CD4-positive, alpha-beta memory T cell (primary cell): ENCODE results near the gene JMJD8. TPM values are rescaled to one million over a fixed set of nuclear protein-coding genes. Genes with fewer than 3 reads are reported as not detected.
A peak's percentile ranks its signal among the peaks of the same experiment; 100 is the strongest.

Experiments
- CTCF ChIA-PET: fragments of 350-600 bp; sonication (Branson Sonifier 250); formaldehyde crosslinking; loops from one replicate; lab custom pipeline; 2021; ENCODE audit warnings: inconsistent platforms; ENCODE audit not compliant: partially characterized antibody; lab: Charles Lee
- POLR2A ChIA-PET: fragments of 350-600 bp; sonication (Branson Sonifier 250); formaldehyde crosslinking; loops from one replicate; lab custom pipeline; 2021; ENCODE audit not compliant: partially characterized antibody; lab: Charles Lee
- DNase-seq, 5 donors: peaks; one replicate each; pipeline versions ENCODE4 v3.0.0 to v3.0.0-alpha.2; 2020 to 2022; ENCODE audit warnings: mixed read lengths in 1 of 5
- H3K27ac ChIP-seq: one replicate; pipeline ENCODE4 v1.7.0; 2013; ENCODE audit warnings: low read depth, low read length
- H3K27me3 ChIP-seq: 2 replicates; pipeline ENCODE4 v1.7.0; 2013; ENCODE audit warnings: mild to moderate bottlenecking, low read length, moderate library complexity; ENCODE audit not compliant: insufficient read depth
- H3K36me3 ChIP-seq: 2 replicates; pipeline ENCODE4 v1.7.0; 2013; ENCODE audit warnings: mild to moderate bottlenecking, low read length, moderate library complexity; ENCODE audit not compliant: insufficient read depth
- H3K4me1 ChIP-seq: 2 replicates; pipeline ENCODE4 v1.7.0; 2013; ENCODE audit warnings: mild to moderate bottlenecking, low read length, moderate library complexity; ENCODE audit not compliant: insufficient read depth
- H3K4me3 ChIP-seq, 2 donors: one replicate each; pipeline ENCODE4 v1.7.0; 2013; ENCODE audit warnings: low read length in 2 of 2, mild to moderate bottlenecking in 1 of 2
- H3K9me3 ChIP-seq, 2 donors: one replicate each; pipeline ENCODE4 v1.7.0; 2013; ENCODE audit warnings: low read length in 2 of 2, control low read depth in 1 of 2; ENCODE audit not compliant: control insufficient read depth in 1 of 2
- H3K27ac Mint-ChIP-seq, 7 donors: one replicate each; pipeline ENCODE4 v1.8.0; 2020 to 2021; ENCODE audit warnings: mixed read lengths in 7 of 7, mild to moderate bottlenecking in 6 of 7, inconsistent platforms in 3 of 7, moderate library complexity in 3 of 7
- H3K27me3 Mint-ChIP-seq, 2 donors: one replicate each; pipeline ENCODE4 v1.8.0; 2020 to 2021; ENCODE audit warnings: mixed read lengths in 2 of 2
- H3K36me3 Mint-ChIP-seq, 2 donors: one replicate each; pipeline ENCODE4 v1.8.0; 2020 to 2021; ENCODE audit warnings: mixed read lengths in 2 of 2, inconsistent platforms in 1 of 2, mild to moderate bottlenecking in 1 of 2
- H3K4me1 Mint-ChIP-seq, 4 donors: one replicate each; pipeline ENCODE4 v1.8.0; 2020 to 2021; ENCODE audit warnings: mixed read lengths in 4 of 4, mild to moderate bottlenecking in 1 of 4
- H3K4me3 Mint-ChIP-seq, 8 donors: one replicate each; pipeline ENCODE4 v1.8.0; 2020 to 2021; ENCODE audit warnings: mixed read lengths in 8 of 8, mild to moderate bottlenecking in 7 of 8, moderate library complexity in 6 of 8, inconsistent platforms in 3 of 8
- H3K9me3 Mint-ChIP-seq, 8 donors: one replicate each; pipeline ENCODE4 v1.8.0; 2020 to 2021; ENCODE audit warnings: mixed read lengths in 8 of 8, mild to moderate bottlenecking in 5 of 8, inconsistent platforms in 3 of 8, moderate library complexity in 1 of 8
- intact Hi-C: fragments of 100-400 bp; cut with micrococcal nuclease; formaldehyde crosslinking; loops from one replicate; pipeline ENCODE4 v1.15.1; 2023
- polyA plus RNA-seq, 2 donors: library from polyadenylated mRNA; unstranded; fragments of 300-500 nt; fragmentation: Illumina TruSeq; gene quantifications; one replicate each; pipeline ENCODE4 v1.2.3, GENCODE V29; 2021
- total RNA-seq, 2 experiments: library from RNA; stranded (reverse); gene quantifications; one replicate each; pipeline ENCODE4 v1.2.3, GENCODE V29; 2021

Gene JMJD8
- total and polyA plus RNA-seq, 4 experiments from 2014 or later, result 43.9 to 60.3 (median 47.0) TPM

- no peaks in the 10 kb centered on the region for H3K27me3 Mint-ChIP-seq
- H3K9me3 Mint-ChIP-seq, result peaks cover 0 to 2% (median 0%) of the 10 kb centered on the region in 8 donors
- Histone ChIP-seq H3K4me3 (no peak overlapping the region), H3K27me3 (no peaks in the 10 kb centered on the region), H3K4me1 (peaks cover 40% of the 10 kb centered on the region), H3K9me3 (no peaks in the 10 kb centered on the region), H3K27ac (no peak overlapping the region), H3K36me3 (no peaks in the 10 kb centered on the region)
- H3K4me1 Mint-ChIP-seq, result peaks cover 3 to 35% (median 12%) of the 10 kb centered on the region in 4 donors
- intact Hi-C loops, result no loop called here
- ChIA-PET CTCF (interaction anchor here (1.5 kb wide), 1 partner anchor 14 kb away, joined by 3 read pairs; no protein-coding TSS in a partner anchor), POLR2A (interaction anchor here (9.0 to 12.9 kb wide), 2 partner anchors 6 to 25 kb away, joined by 71 to 166 read pairs; partner anchors contain the start of genes ANTKMT, CCDC78, HAGHL and WDR24)
- no peaks in the 10 kb centered on the region for H3K36me3 Mint-ChIP-seq
- H3K4me3 Mint-ChIP-seq, result peak overlapping the region in 2 of 8 donors; percentile 69 to 70
- no peak overlapping the region for H3K27ac Mint-ChIP-seq
- DNase-seq, result no peak
Observed at GRCh38 chr16:718389-718788, 34.3 kb upstream of the JMJD8 start.

- Mint-ChIP-seq H3K9me3 (peaks cover 0 to 2% (median 0%) of the 10 kb centered on the region in 8 donors), H3K36me3 (no peaks in the 10 kb centered on the region), H3K4me1 (peaks cover 3 to 33% (median 14%) of the 10 kb centered on the region in 4 donors), H3K27me3 (peaks cover 0 to 3% of the 10 kb centered on the region in 2 donors), H3K4me3 (no peak overlapping the region), H3K27ac (no peak overlapping the region)
- intact Hi-C loops, result no loop called here
- no peaks in the 10 kb centered on the region for H3K36me3 ChIP-seq
- no peak overlapping the region for H3K27ac ChIP-seq
- no peaks in the 10 kb centered on the region for H3K9me3 ChIP-seq
- ChIA-PET CTCF (interaction anchor here (0.7 to 2.0 kb wide), 3 partner anchors 19 to 33 kb away, joined by 3 to 7 read pairs (median 4); partner anchors contain the start of gene CIAO3), POLR2A (interaction anchor here (0.9 to 9.0 kb wide), 3 partner anchors 7 to 25 kb away, joined by 3 to 71 read pairs (median 23); partner anchors contain the start of genes ANTKMT, CCDC78 and HAGHL)
- no peak overlapping the region for H3K4me3 ChIP-seq
- H3K4me1 ChIP-seq, result peaks cover 40% of the 10 kb centered on the region
- DNase-seq, result no peak
- H3K27me3 ChIP-seq, result no peaks in the 10 kb centered on the region
Observed at GRCh38 chr16:717450-718245, 33.5 kb upstream of the JMJD8 start.

- no peaks in the 10 kb centered on the region for H3K27me3 ChIP-seq
- H3K4me3 ChIP-seq, result no peak overlapping the region
- Mint-ChIP-seq H3K36me3 (no peaks in the 10 kb centered on the region), H3K4me1 (peaks cover 3 to 31% (median 14%) of the 10 kb centered on the region in 4 donors), H3K27ac (no peak overlapping the region), H3K4me3 (peak overlapping the region in 3 of 8 donors; percentile 46 to 59 (median 48)), H3K9me3 (no peaks in the 10 kb centered on the region), H3K27me3 (peaks cover 0 to 4% of the 10 kb centered on the region in 2 donors)
- intact Hi-C loops, result no loop called here
- ChIA-PET CTCF (interaction anchor here (1.0 to 2.0 kb wide), 4 partner anchors 20 to 34 kb away, joined by 4 to 7 read pairs (median 6); partner anchors contain the start of gene CIAO3), POLR2A (interaction anchor here (0.8 to 9.0 kb wide), 6 partner anchors 8 to 71 kb away, joined by 3 to 71 read pairs (median 8); partner anchors contain the start of genes ANTKMT, CCDC78, CHTF18 and CIAO3)
- no peak overlapping the region for H3K27ac ChIP-seq
- H3K4me1 ChIP-seq, result peaks cover 35% of the 10 kb centered on the region
- DNase-seq, result no peak
- no peaks in the 10 kb centered on the region for H3K36me3 ChIP-seq
- H3K9me3 ChIP-seq, result no peaks in the 10 kb centered on the region
Observed at GRCh38 chr16:716768-717325, 32.7 kb upstream of the JMJD8 start.

GRCh38 chr16:716200-716568, 32.0 kb upstream of the JMJD8 start:
- no peak for DNase-seq
- CTCF ChIA-PET, result interaction anchor here (0.8 to 2.0 kb wide), 8 partner anchors 9 to 71 kb away, joined by 3 to 7 read pairs (median 4); partner anchors contain the start of gene CIAO3
- Mint-ChIP-seq H3K9me3 (no peaks in the 10 kb centered on the region), H3K27ac (peak overlapping the region in 1 of 7 donors; percentile 44), H3K4me3 (peak overlapping the region; percentile 31 to 73 (median 58)), H3K27me3 (peaks cover 0 to 4% of the 10 kb centered on the region in 2 donors), H3K36me3 (no peaks in the 10 kb centered on the region), H3K4me1 (peaks cover 3 to 31% (median 14%) of the 10 kb centered on the region in 4 donors)
- Histone ChIP-seq H3K27ac (no peak overlapping the region), H3K9me3 (no peaks in the 10 kb centered on the region), H3K4me1 (peaks cover 32% of the 10 kb centered on the region), H3K27me3 (no peaks in the 10 kb centered on the region), H3K36me3 (no peaks in the 10 kb centered on the region), H3K4me3 (no peak overlapping the region)
- intact Hi-C loops, result no loop called here
- POLR2A ChIA-PET, result interaction anchor here (0.8 to 9.0 kb wide), 8 partner anchors 9 to 79 kb away, joined by 3 to 71 read pairs (median 8); partner anchors contain the start of genes ANTKMT, CCDC78, CHTF18 and CIAO3

GRCh38 chr16:715477-716199, 31.5 kb upstream of the JMJD8 start:
- POLR2A ChIA-PET, result interaction anchor here (0.9 to 9.0 kb wide), 10 partner anchors 9 to 79 kb away, joined by 3 to 71 read pairs (median 4); partner anchors contain the start of genes ANTKMT, CCDC78, CIAO3 and HAGHL
- DNase-seq, result no peak
- Mint-ChIP-seq H3K36me3 (no peaks in the 10 kb centered on the region), H3K4me1 (peaks cover 3 to 30% (median 14%) of the 10 kb centered on the region in 4 donors), H3K9me3 (no peaks in the 10 kb centered on the region), H3K27ac (peak overlapping the region in 2 of 7 donors; percentile 35 to 44), H3K4me3 (peak overlapping the region; percentile 39 to 73 (median 56)), H3K27me3 (peaks cover 0 to 4% of the 10 kb centered on the region in 2 donors)
- intact Hi-C loops, result no loop called here
- Histone ChIP-seq H3K27me3 (peaks cover 5% of the 10 kb centered on the region), H3K36me3 (no peaks in the 10 kb centered on the region), H3K9me3 (no peaks in the 10 kb centered on the region), H3K4me1 (peaks cover 29% of the 10 kb centered on the region), H3K4me3 (peak overlapping the region in 1 of 2 donors; percentile 43), H3K27ac (no peak overlapping the region)
- CTCF ChIA-PET, result interaction anchor here (0.8 to 2.0 kb wide), 10 partner anchors 8 to 71 kb away, joined by 3 to 7 read pairs (median 4); partner anchors contain the start of gene CIAO3
